PC-9 (cell line): ENCODE measurements around the gene EFHD1. TPM values are rescaled to one million over a fixed set of nuclear protein-coding genes. Genes with fewer than 3 reads are reported as not detected.

Experiments used
- BruUV-seq: library from RNA; stranded (reverse); fragments of 400-500 nt; replicated peaks from 2 replicates; lab custom pipeline; 2021; lab: Mats Ljungman, UMichigan
- CTCF ChIA-PET: fragments of 300-600 bp; sonication (Branson Sonifier 250); formaldehyde crosslinking; loops from one replicate; lab custom pipeline; 2022; ENCODE audit warnings: antibody characterized with exemption; lab: Charles Lee
- POLR2A ChIA-PET: fragments of 300-600 bp; sonication (Branson Sonifier 250); formaldehyde crosslinking; loops from one replicate; lab custom pipeline; 2022; ENCODE audit warnings: antibody characterized with exemption; ENCODE audit not compliant: unreplicated experiment; lab: Charles Lee
- DNase-seq, 2 experiments: peaks; one replicate each; pipeline versions ENCODE4 v3.0.0 to v3.0.0-alpha.2; 2015 to 2022; ENCODE audit warnings: mixed read lengths in 1 of 2
- H2AFZ ChIP-seq: fragments of 200-600 bp; sonication (generic); 2 replicates; pipeline ENCODE4 v1.8.1; 2017; ENCODE audit warnings: antibody characterized with exemption
- H3F3A ChIP-seq: fragments of 200-600 bp; sonication (generic); 2 replicates; pipeline ENCODE4 v1.8.1; 2017; ENCODE audit warnings: antibody characterized with exemption, mild to moderate bottlenecking, low read depth; ENCODE audit not compliant: insufficient read depth
- H3K27ac ChIP-seq: fragments of 200-600 bp; sonication (generic); 2 replicates; pipeline ENCODE4 v1.6.1; 2016; ENCODE audit warnings: mixed run types
- H3K27me3 ChIP-seq: fragments of 200-600 bp; sonication (generic); 2 replicates; pipeline ENCODE4 v1.6.1; 2016; ENCODE audit warnings: low read depth, mixed run types; ENCODE audit not compliant: insufficient read depth
- H3K36me3 ChIP-seq: fragments of 200-600 bp; sonication (generic); 2 replicates; pipeline ENCODE4 v1.6.1; 2016; ENCODE audit warnings: low read depth, mixed run types
- H3K4me1 ChIP-seq: fragments of 200-600 bp; sonication (generic); replicated peaks from 2 replicates; pipeline ENCODE4 v1.6.1; 2016; ENCODE audit warnings: mixed run types; ENCODE audit not compliant: insufficient read depth
- H3K4me2 ChIP-seq: fragments of 200-600 bp; sonication (generic); 2 replicates; pipeline ENCODE4 v1.6.1; 2017; ENCODE audit warnings: mixed run types
- H3K4me3 ChIP-seq: fragments of 200-600 bp; sonication (generic); 2 replicates; pipeline ENCODE4 v1.6.1; 2016; ENCODE audit warnings: mixed run types
- H3K79me2 ChIP-seq: fragments of 200-600 bp; sonication (generic); 2 replicates; pipeline ENCODE4 v1.6.1; 2017; ENCODE audit warnings: low read depth, mixed run types
- H3K9me2 ChIP-seq: fragments of 200-600 bp; sonication (generic); 2 replicates; pipeline ENCODE4 v1.8.1; 2017; ENCODE audit warnings: mild to moderate bottlenecking; ENCODE audit not compliant: insufficient read depth
- H3K9me3 ChIP-seq: fragments of 200-600 bp; sonication (generic); 2 replicates; pipeline ENCODE4 v1.8.1; 2016; ENCODE audit warnings: low read depth; ENCODE audit not compliant: insufficient read depth
- H4K20me1 ChIP-seq: fragments of 200-600 bp; sonication (generic); 2 replicates; pipeline ENCODE4 v1.8.1; 2017; ENCODE audit not compliant: insufficient read depth
- EZH2 ChIP-seq: fragments of 200-600 bp; sonication (generic); IDR thresholded peaks from 2 replicates; pipeline ENCODE4 v1.8.0; 2017; ENCODE audit warnings: antibody characterized with exemption, low read depth
- intact Hi-C: fragments of 100-400 bp; cut with micrococcal nuclease; formaldehyde crosslinking; loops from one replicate; pipeline ENCODE4 v1.10.0; 2022; ENCODE audit not compliant: unreplicated experiment
- total RNA-seq: library from RNA; stranded (reverse); gene quantifications from 2 replicates; pipeline ENCODE4 v1.2.3, GENCODE V29; 2021
- TF ChIP-seq, protein P1 (sequence below): fragments of 200-600 bp; sonication (generic); conservative IDR thresholded peaks from 2 replicates; pipeline ENCODE4 v1.6.1; 2017; ENCODE audit warnings: mixed run types, antibody characterized with exemption, mild to moderate bottlenecking, moderate library complexity

The EFHD1 gene
- total RNA-seq, 1 experiment from 2014 or later, result 10.6 TPM

DNA sequence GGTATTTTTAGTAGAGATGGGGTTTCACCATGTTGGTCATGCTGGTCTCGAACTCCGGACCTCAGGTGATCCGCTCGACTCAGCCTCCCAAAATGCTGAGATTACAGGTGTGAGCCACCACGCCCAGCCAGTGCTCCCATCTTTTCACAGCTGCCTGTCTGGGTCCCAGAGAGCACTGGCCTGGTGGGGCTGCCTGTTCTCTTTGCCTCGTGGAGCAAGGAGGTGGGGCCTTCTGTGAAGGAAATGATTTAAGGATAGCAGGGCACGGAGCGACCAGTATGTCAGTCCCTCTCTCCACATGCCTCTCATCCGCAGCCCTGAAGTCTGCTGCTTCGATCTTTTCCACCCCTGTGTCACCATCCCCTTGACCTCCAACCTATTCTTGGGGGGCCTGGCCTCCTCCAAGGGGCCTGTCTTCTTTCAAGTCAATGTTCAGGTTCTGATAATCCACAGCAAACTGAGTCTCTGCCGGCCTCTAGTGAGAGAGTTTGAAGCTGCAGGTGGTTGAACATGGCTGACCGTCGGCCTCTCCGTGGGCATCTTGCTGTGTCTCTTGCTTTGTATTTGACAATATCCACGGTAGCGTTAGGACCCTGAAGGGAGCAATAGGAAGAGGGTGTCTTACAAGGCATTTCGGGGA lies 35.5 kb downstream of the EFHD1 start:
- no peak overlapping the region for H3K4me2 ChIP-seq
- intact Hi-C loops, result loop anchor here (2.0 kb wide), 1 partner anchor 62 kb away; no protein-coding TSS in a partner anchor
- no peaks in the 10 kb centered on the region for H3K27me3 ChIP-seq
- H3K36me3 ChIP-seq, result no peaks in the 10 kb centered on the region
- no peak overlapping the region for H3K4me3 ChIP-seq
- no peaks in the 10 kb centered on the region for H3K9me3 ChIP-seq
- H3K79me2 ChIP-seq, result no peaks in the 10 kb centered on the region
- CTCF ChIA-PET, result no interaction called here
- POLR2A ChIA-PET, result no interaction called here
- no peak overlapping the region for H3K27ac ChIP-seq
- H3K9me2 ChIP-seq, result no peaks in the 10 kb centered on the region
- BruUV-seq, result no TSS peak
- no peak for DNase-seq
- peaks cover 16% of the 10 kb centered on the region for H3K4me1 ChIP-seq
- peaks cover 3% of the 10 kb centered on the region for H3F3A ChIP-seq
- TF ChIP-seq, protein P1, sequence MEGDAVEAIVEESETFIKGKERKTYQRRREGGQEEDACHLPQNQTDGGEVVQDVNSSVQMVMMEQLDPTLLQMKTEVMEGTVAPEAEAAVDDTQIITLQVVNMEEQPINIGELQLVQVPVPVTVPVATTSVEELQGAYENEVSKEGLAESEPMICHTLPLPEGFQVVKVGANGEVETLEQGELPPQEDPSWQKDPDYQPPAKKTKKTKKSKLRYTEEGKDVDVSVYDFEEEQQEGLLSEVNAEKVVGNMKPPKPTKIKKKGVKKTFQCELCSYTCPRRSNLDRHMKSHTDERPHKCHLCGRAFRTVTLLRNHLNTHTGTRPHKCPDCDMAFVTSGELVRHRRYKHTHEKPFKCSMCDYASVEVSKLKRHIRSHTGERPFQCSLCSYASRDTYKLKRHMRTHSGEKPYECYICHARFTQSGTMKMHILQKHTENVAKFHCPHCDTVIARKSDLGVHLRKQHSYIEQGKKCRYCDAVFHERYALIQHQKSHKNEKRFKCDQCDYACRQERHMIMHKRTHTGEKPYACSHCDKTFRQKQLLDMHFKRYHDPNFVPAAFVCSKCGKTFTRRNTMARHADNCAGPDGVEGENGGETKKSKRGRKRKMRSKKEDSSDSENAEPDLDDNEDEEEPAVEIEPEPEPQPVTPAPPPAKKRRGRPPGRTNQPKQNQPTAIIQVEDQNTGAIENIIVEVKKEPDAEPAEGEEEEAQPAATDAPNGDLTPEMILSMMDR, result peak; percentile 47; the same call in 1 of the 2 replicates
- no peak for TF ChIP-seq EZH2
- no peak overlapping the region for H2AFZ ChIP-seq
- H4K20me1 ChIP-seq, result no peaks in the 10 kb centered on the region

DNA sequence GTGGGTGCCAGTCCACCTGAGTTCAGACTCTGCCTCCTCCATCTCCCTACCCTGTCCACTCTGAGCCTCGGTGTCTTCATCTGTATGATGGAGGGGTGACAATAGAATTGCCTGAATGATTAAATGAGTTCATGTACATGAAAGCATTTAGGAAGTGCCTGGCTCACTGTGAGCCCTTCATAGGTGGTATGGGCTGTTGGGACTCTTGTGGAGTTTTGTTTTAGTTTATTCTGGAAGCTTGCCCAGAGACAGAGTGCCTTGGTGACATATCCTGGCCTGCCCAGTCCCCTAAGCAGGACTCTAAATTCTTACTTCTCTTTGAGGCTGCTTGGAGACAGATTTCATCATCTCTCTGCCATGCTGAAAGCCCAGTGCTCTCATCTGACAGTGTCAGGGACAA lies 39.2 kb downstream of the EFHD1 start:
- Histone ChIP-seq H3K4me2 (no peak overlapping the region), H3K79me2 (no peaks in the 10 kb centered on the region), H3K4me1 (no peaks in the 10 kb centered on the region), H3K27me3 (no peaks in the 10 kb centered on the region), H4K20me1 (no peaks in the 10 kb centered on the region), H2AFZ (no peak overlapping the region), H3K9me3 (no peaks in the 10 kb centered on the region), H3K36me3 (no peaks in the 10 kb centered on the region), H3F3A (no peaks in the 10 kb centered on the region), H3K4me3 (no peak overlapping the region), H3K9me2 (no peaks in the 10 kb centered on the region), H3K27ac (no peak overlapping the region)
- no peak for DNase-seq
- no TSS peak for BruUV-seq
- POLR2A ChIA-PET, result no interaction called here
- CTCF ChIA-PET, result no interaction called here
- intact Hi-C loops, result no loop called here
- no peak for TF ChIP-seq EZH2
- TF ChIP-seq, protein P1, result no peak

DNA sequence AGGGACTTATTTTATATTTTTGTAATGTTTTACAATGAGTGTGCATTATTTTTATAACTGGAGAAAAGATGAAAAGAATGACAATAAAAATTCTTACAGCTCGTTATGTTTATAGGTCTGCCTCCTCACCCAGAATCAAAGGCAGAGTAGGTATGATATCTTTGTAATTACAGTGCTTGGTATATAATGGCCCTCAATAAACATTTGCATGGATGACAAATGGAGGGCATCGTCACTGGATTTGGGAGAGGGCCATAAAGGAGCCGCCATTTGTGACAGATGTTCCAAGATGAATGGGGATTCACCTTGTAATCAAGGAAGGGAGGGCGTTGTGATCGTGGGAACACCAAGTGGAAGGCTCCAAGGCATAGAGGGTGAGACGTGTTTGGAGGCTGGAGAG lies 41.1 kb downstream of the EFHD1 start:
- no peaks in the 10 kb centered on the region for H3K9me2 ChIP-seq
- H3K4me3 ChIP-seq, result no peak overlapping the region
- intact Hi-C loops, result no loop called here
- H2AFZ ChIP-seq, result no peak overlapping the region
- no peak overlapping the region for H3K4me2 ChIP-seq
- no peak for DNase-seq
- H3F3A ChIP-seq, result no peaks in the 10 kb centered on the region
- H4K20me1 ChIP-seq, result no peaks in the 10 kb centered on the region
- POLR2A ChIA-PET, result no interaction called here
- no peaks in the 10 kb centered on the region for H3K79me2 ChIP-seq
- TF ChIP-seq, protein P1, result no peak
- TF ChIP-seq EZH2, result no peak
- CTCF ChIA-PET, result no interaction called here
- no peaks in the 10 kb centered on the region for H3K4me1 ChIP-seq
- no peaks in the 10 kb centered on the region for H3K9me3 ChIP-seq
- H3K27me3 ChIP-seq, result no peaks in the 10 kb centered on the region
- H3K27ac ChIP-seq, result no peak overlapping the region
- BruUV-seq, result no TSS peak
- no peaks in the 10 kb centered on the region for H3K36me3 ChIP-seq
